IPS DF 6.9 (cell line): Measurements from ENCODE around the gene RIN3.

Source experiments
- DNase-seq: peaks from one replicate; pipeline ENCODE4 v3.0.0-alpha.2; 2013; ENCODE audit warnings: low read depth, low spot score
- H3K27ac ChIP-seq: one replicate; pipeline ENCODE4 v1.5.1; 2013; ENCODE audit warnings: low read length, control low read depth
- H3K27me3 ChIP-seq: 2 replicates; pipeline ENCODE4 v1.6.1; 2013; ENCODE audit warnings: mild to moderate bottlenecking, low read length; ENCODE audit not compliant: control insufficient read depth, insufficient read depth
- H3K36me3 ChIP-seq: 2 replicates; pipeline ENCODE4 v1.6.1; 2013; ENCODE audit warnings: low read length; ENCODE audit not compliant: control insufficient read depth, insufficient read depth
- H3K4me1 ChIP-seq: 2 replicates; pipeline ENCODE4 v1.6.1; 2013; ENCODE audit warnings: low read length; ENCODE audit not compliant: control insufficient read depth, insufficient read depth
- H3K4me3 ChIP-seq: 2 replicates; pipeline ENCODE4 v1.5.1; 2013; ENCODE audit warnings: mild to moderate bottlenecking, low read length
- H3K9me3 ChIP-seq: 2 replicates; pipeline ENCODE4 v1.6.1; 2013; ENCODE audit warnings: low read length, inconsistent platforms; ENCODE audit not compliant: control insufficient read depth, insufficient read depth
- WGBS: extraction: QIAGEN DNeasy Blood & Tissue Kit; methylation state at CpG from one replicate; pipeline ENCODE4 v1.1.7; 2013; ENCODE audit warnings: mixed read lengths, missing lambda C conversion rate; ENCODE audit not compliant: insufficient read length, insufficient coverage; 5-methylcytosine and 5-hydroxymethylcytosine counted together

Gene RIN3

DNA sequence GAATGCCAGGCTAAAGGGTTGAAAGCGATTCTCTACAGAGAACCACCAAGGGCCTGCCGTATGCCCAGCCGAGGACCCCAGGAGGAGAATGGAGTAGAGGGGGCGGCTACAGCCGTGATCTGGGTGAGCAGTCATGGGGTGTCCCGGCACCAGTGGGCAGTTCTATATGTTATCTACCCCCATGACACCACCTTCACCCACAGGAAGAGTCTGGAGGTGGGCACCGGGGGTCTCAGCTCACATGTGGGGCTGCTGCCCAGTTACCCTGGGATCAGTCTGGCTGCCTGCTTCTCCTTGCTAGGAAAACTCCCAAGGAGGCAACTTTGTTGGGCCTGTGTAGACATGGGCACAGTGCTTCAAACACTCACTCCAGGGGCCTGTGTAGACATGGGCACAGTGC lies 135.5 kb downstream of the RIN3 start:
- H3K27ac ChIP-seq = no peak overlapping the region
- no peak for DNase-seq
- H3K27me3 ChIP-seq = no peaks in the 10 kb centered on the region
- no peak overlapping the region for H3K4me3 ChIP-seq
- WGBS = no CpG with 5 or more reads among the region's 7 CpGs
- no peaks in the 10 kb centered on the region; the same call in 1 of the 2 replicates for H3K4me1 ChIP-seq
- H3K9me3 ChIP-seq = no peaks in the 10 kb centered on the region
- no peaks in the 10 kb centered on the region for H3K36me3 ChIP-seq

DNA sequence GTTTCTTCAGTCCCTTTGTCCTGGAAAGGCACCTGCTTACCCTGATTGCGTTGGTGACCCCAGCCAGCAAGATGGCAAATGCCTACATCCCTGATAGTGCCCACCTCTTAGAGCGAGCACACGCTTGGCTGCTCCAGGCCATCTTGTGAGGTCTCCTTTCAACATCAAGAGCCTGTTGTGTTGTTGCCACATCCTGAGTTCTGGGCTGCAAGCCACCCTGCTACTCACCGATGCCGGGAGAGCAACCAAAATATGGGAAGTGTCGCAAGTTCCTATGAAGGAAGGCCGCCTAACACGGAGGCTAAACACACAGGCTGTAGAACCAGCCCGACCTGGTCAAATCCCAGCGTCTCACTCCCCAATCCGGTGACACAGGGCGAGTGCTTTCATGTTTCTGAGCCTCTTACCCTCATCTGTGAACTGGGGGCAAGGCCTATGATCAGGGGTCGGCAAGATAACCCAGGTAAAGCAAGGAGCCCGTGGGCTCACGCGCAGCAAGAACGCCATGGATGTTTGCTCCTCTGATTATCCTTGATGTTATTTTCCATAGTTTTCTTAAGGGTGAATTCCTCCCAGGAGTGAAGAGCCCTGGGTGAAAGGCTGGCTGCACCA lies 136.5 kb downstream of the RIN3 start:
- DNase-seq = no peak
- Histone ChIP-seq H3K27me3 (no peaks in the 10 kb centered on the region), H3K9me3 (no peaks in the 10 kb centered on the region), H3K4me1 (no peaks in the 10 kb centered on the region; the same call in 1 of the 2 replicates), H3K4me3 (no peak overlapping the region), H3K27ac (no peak overlapping the region), H3K36me3 (no peaks in the 10 kb centered on the region)
- WGBS = no CpG with 5 or more reads among the region's 17 CpGs

DNA sequence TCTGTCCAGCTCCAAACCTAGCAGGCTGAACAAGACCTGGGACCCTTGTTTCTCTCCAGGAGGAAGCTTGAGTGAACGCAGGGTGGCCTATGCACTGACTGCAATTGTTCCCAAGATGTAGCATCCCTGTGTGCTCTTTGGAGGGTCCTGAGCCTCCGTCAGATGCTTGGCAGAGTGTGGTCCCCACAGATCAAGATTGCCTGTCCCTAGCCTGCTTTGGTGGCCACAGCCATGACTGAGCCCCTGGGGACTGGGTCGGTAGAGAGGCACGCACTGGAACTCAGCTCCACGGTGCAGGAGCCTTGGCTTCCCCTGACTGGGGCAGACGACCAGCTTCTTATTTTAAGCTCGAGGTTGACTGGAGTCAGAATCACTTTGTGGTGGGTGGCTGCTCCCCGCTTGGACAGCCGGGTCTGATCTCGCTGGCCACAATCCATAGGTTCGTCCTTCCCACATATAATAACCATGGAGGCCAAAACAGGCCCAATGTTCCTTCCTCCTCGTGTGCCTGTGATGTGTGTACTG lies 137.1 kb downstream of the RIN3 start:
- no CpG with 5 or more reads among the region's 12 CpGs for WGBS
- no peaks in the 10 kb centered on the region for H3K36me3 ChIP-seq
- no peak for DNase-seq
- H3K27me3 ChIP-seq = no peaks in the 10 kb centered on the region
- H3K4me3 ChIP-seq = no peak overlapping the region
- no peak overlapping the region for H3K27ac ChIP-seq
- no peaks in the 10 kb centered on the region for H3K9me3 ChIP-seq
- H3K4me1 ChIP-seq = no peaks in the 10 kb centered on the region; the same call in 1 of the 2 replicates

- Histone ChIP-seq H3K36me3 (no peaks in the 10 kb centered on the region), H3K27ac (no peak overlapping the region), H3K27me3 (no peaks in the 10 kb centered on the region), H3K4me3 (no peak overlapping the region), H3K9me3 (no peaks in the 10 kb centered on the region), H3K4me1 (no peaks in the 10 kb centered on the region; the same call in 1 of the 2 replicates)
- WGBS = no CpG with 5 or more reads among the region's 17 CpGs
- DNase-seq = no peak
Measured at GRCh38 chr14:92651106-92651757, 137.7 kb downstream of the RIN3 start.

DNA sequence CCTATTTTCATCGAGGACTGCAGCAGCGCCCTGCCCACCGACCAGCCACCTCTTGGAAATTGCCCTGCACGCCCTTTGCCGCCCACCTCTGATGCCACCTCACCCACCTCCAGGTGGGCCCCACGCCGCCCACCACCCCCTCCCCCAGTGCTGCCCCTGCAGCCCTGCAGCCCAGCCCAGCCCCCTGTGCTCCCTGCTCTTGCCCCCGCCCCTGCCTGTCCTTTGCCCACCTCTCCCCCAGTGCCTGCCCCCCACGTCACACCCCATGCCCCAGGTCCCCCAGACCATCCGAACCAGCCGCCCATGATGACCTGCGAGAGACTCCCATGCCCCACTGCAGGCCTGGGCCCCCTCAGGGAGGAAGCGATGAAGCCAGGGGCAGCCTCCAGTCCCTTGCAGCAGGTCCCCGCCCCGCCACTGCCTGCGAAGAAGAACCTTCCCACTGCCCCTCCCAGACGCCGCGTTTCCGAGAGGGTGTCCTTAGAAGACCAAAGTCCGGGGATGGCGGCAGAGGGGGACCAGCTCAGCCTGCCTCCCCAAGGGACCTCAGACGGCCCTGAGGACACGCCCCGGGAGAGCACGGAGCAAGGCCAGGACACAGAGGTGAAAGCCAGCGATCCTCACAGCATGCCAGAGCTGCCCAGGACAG lies 138.3 kb downstream of the RIN3 start:
- no peak overlapping the region for H3K27ac ChIP-seq
- no CpG with 5 or more reads among the region's 27 CpGs for WGBS
- H3K9me3 ChIP-seq = no peaks in the 10 kb centered on the region
- DNase-seq = no peak
- H3K4me1 ChIP-seq = no peaks in the 10 kb centered on the region; the same call in 1 of the 2 replicates
- no peaks in the 10 kb centered on the region for H3K27me3 ChIP-seq
- no peak overlapping the region for H3K4me3 ChIP-seq
- no peaks in the 10 kb centered on the region for H3K36me3 ChIP-seq

GRCh38 chr14:92652413-92653151 lies 139.0 kb downstream of the RIN3 start:
- Histone ChIP-seq H3K9me3 (no peaks in the 10 kb centered on the region), H3K27me3 (no peaks in the 10 kb centered on the region), H3K36me3 (no peaks in the 10 kb centered on the region), H3K27ac (no peak overlapping the region), H3K4me3 (no peak overlapping the region), H3K4me1 (no peaks in the 10 kb centered on the region; the same call in 1 of the 2 replicates)
- no CpG with 5 or more reads among the region's 26 CpGs for WGBS
- no peak for DNase-seq

DNA sequence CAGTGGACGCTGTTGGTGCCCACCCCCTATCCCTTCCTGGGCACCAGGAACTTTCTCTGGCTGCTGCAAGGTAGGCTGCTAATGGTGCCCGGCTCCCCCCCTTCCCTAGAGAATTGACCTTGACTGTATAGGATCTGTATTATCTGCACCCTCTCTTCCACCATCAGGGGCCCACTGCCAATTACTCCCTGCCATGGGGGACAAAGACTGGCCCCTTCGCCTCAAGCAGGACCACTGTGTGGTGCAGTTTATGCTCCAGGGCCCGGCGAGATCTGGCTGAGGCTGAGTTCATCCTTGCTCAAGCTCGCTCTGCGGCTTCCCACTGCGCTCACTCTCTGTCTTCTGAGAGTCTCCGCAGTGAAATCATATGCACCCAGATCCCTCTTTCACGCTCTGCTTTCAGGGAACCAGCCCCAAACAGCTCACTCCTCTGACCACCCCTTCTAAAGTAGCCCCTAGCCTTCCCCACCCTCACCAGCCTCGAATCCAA lies 139.6 kb downstream of the RIN3 start:
- H3K27me3 ChIP-seq = no peaks in the 10 kb centered on the region
- no peaks in the 10 kb centered on the region; the same call in 1 of the 2 replicates for H3K4me1 ChIP-seq
- no peaks in the 10 kb centered on the region for H3K9me3 ChIP-seq
- H3K27ac ChIP-seq = no peak overlapping the region
- WGBS = no CpG with 5 or more reads among the region's 11 CpGs
- H3K36me3 ChIP-seq = no peaks in the 10 kb centered on the region
- DNase-seq = no peak
- H3K4me3 ChIP-seq = no peak overlapping the region

DNA sequence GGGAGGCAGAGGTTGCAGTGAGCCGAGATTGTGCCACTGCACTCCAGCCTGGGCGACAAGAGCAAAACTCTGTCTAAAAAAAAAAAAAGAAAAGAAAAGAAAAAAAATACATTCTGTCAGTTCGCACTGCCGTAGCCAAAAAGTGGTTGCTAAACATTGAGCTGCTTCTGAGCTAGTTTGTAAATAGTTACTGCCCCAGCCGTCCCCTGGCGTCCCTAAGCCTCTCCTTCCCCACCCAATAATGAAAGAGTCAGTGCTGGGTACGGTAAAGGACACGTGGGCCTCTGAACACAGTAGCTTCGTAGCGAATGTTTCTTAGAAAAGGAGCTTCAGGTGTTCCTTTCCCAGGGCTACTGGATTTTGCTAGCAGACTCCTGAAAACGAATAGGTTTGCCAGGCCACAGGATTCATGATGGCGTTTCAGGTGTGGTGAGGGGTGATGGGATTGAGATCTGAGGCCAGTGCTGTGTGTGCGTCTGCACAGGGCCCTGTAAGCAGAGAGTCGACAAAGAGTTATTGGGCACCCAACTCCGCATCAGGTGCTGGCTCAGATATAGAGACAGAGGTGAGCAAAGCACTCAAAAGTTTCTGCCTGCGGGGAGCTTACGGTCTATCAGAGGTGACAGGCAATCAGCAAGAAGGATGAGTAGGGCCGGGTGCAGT lies 140.8 kb downstream of the RIN3 start:
- no peak overlapping the region for H3K27ac ChIP-seq
- DNase-seq = no peak
- no peaks in the 10 kb centered on the region for H3K9me3 ChIP-seq
- no peaks in the 10 kb centered on the region for H3K27me3 ChIP-seq
- no peaks in the 10 kb centered on the region for H3K36me3 ChIP-seq
- no peak overlapping the region for H3K4me3 ChIP-seq
- WGBS = no CpG with 5 or more reads among the region's 18 CpGs
- H3K4me1 ChIP-seq = no peaks in the 10 kb centered on the region; the same call in 1 of the 2 replicates

DNA sequence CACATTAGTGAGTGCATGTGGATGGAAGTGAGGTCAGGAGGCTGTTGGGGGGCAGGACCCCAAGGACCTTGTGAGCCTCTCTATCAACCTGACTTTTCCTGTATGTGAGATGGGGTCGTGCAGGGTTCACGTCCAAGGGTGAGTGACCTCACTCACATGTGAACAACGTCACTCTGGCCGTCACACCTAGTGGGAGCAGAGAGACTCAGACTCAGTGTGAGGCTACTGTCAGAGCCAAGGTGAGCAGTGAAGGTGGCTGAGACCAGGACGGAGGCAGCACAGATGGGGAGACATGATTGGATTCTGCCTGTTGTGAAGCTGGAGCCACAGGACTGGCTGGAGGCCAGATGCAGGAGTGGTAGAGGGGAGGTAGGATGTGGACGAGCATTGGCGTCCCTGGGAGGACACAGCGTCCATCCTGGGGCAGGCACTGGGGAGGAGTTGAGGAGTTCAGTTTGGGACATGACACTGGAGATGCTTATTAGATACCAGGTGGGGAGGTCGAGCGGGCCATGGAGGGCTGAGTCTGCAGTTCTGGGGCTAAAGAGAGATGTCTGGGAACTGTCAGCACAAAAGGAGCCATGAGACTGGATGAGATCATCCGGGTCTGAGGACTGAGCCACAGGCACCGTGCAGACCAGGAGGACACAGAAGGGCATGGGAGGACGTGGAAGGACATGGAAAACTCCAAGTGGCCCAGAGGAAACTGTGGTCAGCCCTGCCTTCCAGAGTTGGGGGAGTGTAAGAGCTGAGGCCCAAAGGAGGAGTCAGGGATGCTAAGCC lies 142.0 kb downstream of the RIN3 start:
- Histone ChIP-seq H3K4me1 (no peaks in the 10 kb centered on the region; the same call in 1 of the 2 replicates), H3K9me3 (no peaks in the 10 kb centered on the region), H3K27ac (no peak overlapping the region), H3K4me3 (no peak overlapping the region), H3K36me3 (no peaks in the 10 kb centered on the region), H3K27me3 (no peaks in the 10 kb centered on the region)
- WGBS = no CpG with 5 or more reads among the region's 13 CpGs
- no peak for DNase-seq
